Measurements from ENCODE around the gene SLCO3A1. TPM values are rescaled to one million over a fixed set of nuclear protein-coding genes. Genes with fewer than 3 reads are reported as not detected.

The SLCO3A1 gene
- total RNA-seq, 1 donor: 8.6 TPM

- no peak for DNase-seq (ENCODE audit: low read depth)
- no peak overlapping the region for H3K4me3 ChIP-seq (ENCODE audit: low read depth, low read length)
- no peak for TF ChIP-seq CTCF (IDR thresholded peaks at IDR 0.05; ENCODE audit: insufficient read depth, low read depth, low read length)
These were observed 127.2 kb downstream of the SLCO3A1 start for GRCh38 chr15:91980502-91981267.

DNA sequence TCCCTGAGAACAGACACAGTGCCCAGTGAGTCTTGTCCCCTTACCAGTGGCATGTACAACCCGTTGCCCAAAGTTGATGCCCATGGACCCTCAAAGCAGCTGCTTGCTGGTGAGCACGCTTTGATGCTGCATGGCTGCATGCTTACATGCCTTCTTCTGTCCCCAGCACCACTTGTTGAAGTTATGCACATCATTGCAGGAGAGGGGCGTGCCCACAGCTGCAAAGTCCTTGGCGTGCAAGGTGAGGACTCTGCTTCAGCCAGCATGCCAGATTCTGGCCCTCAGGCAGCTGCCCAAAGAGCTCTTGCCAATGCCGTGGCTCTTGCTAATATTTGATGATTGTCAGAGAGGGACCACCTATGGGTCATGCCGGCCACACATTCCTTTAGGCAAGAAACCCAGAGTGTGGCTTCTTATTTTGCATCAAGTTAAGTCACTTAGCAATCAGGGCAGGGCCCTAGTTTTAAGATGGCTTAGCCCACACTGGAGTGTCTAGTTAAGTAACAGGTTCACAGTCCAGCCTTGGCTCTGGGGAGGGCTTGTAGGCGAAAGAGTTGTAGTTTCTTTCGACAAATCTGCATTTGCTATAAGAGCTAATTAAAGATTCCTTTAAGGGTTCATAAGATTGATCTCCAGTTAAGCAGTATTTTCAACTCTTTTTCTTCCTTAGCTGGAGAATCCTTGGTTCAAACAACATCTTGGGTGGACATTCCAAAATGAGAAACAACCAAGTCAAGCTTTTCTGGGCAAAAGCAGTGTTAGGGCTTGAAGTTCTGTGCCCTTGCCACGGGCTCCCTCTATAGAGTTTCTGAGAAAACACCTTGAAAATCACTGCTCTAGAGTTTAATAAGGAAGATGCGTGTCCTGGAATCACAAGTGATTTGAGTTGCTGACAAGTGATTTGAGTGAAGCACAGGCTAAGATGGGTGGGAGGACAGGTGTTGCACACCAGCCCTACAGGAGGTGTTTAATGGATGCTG is 128.6 kb downstream of the SLCO3A1 start:
- no peak for DNase-seq (ENCODE audit: low read depth)
- no peak for TF ChIP-seq CTCF (IDR thresholded peaks at IDR 0.05; ENCODE audit: insufficient read depth, low read depth, low read length)
- no peak overlapping the region for H3K4me3 ChIP-seq (ENCODE audit: low read depth, low read length)

- DNase-seq (ENCODE audit: low read depth): no peak
- H3K4me3 ChIP-seq (ENCODE audit: low read depth, low read length): no peak overlapping the region
- TF ChIP-seq CTCF (IDR thresholded peaks at IDR 0.05; ENCODE audit: insufficient read depth, low read depth, low read length): no peak
These were observed 130.3 kb downstream of the SLCO3A1 start for GRCh38 chr15:91983729-91984340.

DNA sequence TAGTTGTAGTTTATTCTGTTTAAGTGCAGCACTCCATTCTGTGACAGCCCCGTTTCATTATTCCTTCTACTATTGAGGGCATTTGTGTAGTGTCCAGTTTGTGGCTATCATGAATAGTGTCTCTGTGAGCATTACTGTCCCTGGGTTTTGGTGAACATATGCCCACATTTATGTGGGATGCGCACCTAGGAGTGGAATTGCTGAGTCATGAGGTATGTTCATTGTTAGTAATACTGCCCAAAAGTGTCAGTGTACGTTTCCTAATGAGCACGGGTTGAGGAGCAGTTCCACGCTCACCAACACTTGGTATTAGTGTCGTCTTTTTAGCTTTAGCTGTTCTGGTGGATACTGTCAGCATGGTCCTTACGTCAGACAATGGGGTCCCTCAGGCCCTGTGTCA is 131.8 kb downstream of the SLCO3A1 start:
- H3K4me3 ChIP-seq (ENCODE audit: low read depth, low read length): no peak overlapping the region
- DNase-seq (ENCODE audit: low read depth): no peak
- no peak for TF ChIP-seq CTCF (IDR thresholded peaks at IDR 0.05; ENCODE audit: insufficient read depth, low read depth, low read length)

GRCh38 chr15:91988071-91988470 is 134.6 kb downstream of the SLCO3A1 start:
- no peak for TF ChIP-seq CTCF (IDR thresholded peaks at IDR 0.05; ENCODE audit: insufficient read depth, low read depth, low read length)
- H3K4me3 ChIP-seq (ENCODE audit: low read depth, low read length): no peak overlapping the region
- DNase-seq (ENCODE audit: low read depth): no peak

DNA sequence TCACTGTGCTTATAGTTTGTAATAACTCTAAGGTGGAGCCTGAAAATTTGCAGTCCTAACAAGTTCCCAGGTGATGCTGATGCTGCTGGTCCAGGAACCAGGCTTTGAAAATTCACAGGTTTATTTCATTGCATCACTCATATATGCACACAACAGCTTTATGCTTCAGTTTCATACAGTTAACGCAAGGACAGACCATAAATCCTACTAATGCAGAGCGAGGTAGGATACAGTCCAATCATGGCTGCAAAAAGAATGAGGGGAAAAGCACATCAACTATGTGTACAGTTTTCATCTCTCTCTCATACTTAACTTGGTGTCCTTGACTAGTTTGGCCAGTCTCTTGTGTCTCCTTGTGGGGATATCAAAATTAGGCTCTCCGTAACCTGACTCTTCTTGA is 135.1 kb downstream of the SLCO3A1 start:
- DNase-seq (ENCODE audit: low read depth): no peak
- H3K4me3 ChIP-seq (ENCODE audit: low read depth, low read length): no peak overlapping the region
- TF ChIP-seq CTCF (IDR thresholded peaks at IDR 0.05; ENCODE audit: insufficient read depth, low read depth, low read length): no peak

Measured in fibroblast of villous mesenchyme (primary cell).